ENCODE results near the gene DOK5.
A peak's percentile ranks its signal among the peaks of the same experiment; 100 is the strongest.

The DOK5 gene

DNA sequence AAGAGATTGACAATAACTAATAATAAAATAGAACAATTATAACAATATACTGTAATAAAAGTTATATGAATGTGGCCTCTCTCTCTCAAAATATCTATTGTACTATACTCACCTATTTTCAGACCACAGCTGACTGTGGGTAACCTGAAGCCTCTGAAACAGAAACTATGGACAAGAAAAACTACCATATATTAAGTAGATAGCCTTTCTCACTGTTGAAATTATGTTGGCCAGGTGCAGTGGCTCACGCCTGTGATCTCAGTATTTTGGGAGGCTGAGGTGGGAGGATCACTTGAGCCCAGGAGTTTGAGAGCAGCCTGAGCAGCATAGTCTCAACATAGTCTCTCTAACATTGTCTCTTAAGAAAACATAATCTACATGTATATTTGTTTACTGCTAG is 89.9 kb downstream of the DOK5 start:
- no peak for DNase-seq

- DNase-seq = no peak
Measured at GRCh38 chr20:54566031-54566688, 90.8 kb downstream of the DOK5 start.

DNA sequence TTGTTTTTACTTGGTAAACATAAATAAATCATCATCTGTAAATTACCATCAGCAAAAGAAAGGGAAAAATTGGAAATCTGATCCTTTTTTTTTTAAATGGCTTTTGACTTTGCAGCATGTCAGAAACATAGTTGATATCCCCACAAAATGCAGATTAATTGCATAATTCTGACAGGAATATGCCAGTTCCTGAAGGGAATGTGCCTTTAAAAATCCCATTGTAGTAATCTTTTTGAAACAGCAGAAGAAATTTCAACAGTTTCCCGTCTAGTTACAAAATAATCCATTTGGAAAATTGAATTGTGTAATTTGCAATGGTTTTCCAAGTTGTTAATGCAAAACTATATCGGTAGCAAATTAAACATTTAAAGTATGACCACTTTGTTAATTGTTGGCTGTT is 95.2 kb downstream of the DOK5 start:
- DNase-seq = no peak

- DNase-seq = no peak
Measured at GRCh38 chr20:54572665-54573435, 97.5 kb downstream of the DOK5 start.

DNA sequence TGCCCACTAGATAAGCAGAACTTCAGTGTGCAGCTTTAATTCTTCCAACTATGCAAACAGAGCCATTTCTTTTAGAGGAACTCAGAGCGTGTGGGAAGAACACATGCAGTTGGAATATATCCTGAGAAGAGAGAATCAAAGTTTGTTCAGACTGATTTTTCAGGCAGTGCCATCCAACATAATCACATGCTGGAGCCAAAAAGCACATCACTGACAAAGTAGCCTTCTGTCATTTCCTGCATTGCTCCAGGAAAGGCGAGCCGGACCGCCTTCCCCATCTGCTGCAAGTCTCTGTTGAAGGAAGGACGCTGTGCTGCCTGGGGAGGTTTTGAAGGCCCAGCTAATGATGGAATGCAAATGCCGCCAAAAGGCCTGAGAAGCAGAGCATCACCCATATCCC is 98.4 kb downstream of the DOK5 start:
- no peak for DNase-seq

DNA sequence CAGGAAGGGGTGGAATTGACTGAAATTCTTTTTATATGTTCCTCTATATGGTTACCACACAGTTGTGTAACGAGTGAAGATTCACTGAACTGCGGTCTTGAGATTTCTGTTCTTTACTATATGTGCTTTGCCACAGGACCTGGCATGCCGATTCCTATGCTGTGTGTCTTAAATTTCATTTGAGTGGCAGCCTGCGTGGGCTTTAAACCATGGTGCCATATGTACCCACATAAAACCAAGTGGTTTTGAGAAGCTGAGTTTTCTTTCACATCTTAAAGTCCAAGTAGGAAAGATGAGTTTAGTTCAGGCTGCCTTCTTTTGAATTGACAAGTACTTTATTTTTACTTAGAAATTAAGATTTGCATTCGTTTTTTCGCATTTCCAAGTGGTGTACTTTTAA is 101.1 kb downstream of the DOK5 start:
- DNase-seq = no peak

DNA sequence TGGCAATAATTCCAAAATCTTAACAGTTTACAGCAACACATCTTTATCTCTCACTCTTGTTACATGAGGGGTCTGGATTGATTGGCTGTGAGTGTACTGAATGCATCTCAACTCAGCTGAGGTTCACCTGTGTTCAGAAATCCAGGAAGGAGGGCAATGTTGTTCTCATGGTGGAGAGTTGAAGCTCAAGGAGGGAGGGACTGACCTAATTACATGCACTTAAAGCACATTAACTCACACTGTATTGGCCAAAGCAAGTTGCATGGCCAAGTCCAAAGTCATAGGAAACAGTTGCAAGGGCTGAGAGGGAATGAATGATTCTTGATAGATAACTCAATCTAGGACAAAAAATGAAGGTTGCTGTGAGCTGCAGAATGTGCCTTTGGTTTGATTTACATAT is 102.2 kb downstream of the DOK5 start:
- no peak for DNase-seq

DNA sequence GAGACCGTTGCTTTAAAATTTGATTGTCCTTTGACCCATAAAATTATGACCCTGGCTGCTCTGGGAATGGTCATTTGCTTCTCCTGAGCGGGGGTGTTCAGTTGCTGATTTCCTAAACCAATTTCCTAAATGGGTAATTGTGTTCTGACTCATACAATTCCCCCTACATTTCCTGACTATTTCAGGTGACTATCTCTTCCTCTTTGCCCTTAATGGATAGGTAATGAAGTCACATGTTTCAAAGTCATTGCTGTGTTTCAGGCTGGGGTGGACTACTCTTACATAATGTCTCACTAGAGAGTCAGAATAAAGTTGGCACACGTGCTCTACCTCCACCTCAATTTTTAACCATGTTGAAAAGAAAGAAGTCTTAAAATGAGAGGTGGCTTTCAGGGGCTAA is 109.8 kb downstream of the DOK5 start:
- no peak for DNase-seq

- DNase-seq = no peak
Measured at GRCh38 chr20:54587408-54587807, 112.0 kb downstream of the DOK5 start.

GRCh38 chr20:54589402-54590030 is 114.1 kb downstream of the DOK5 start:
- DNase-seq = no peak

GRCh38 chr20:54590856-54591255 is 115.5 kb downstream of the DOK5 start:
- DNase-seq = no peak

DNA sequence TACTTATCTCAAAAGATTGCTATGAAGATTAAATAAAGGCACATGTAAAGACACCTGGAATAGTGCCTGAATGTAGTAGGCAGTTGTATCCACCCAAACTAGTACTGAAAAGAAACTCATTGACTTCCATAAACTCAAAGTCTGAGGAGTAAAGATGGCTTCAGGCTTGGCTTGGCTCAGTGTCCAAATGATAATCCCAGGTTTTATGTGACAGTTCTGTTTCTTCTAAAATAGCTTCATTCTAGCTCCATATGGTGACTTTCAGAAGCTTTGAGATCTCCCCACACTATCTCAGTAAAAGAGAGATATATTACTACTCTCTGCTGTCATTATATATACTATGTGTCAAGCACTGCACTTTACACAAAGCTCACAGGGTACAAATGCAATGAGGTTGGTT is 121.3 kb downstream of the DOK5 start:
- DNase-seq = no peak

DNA sequence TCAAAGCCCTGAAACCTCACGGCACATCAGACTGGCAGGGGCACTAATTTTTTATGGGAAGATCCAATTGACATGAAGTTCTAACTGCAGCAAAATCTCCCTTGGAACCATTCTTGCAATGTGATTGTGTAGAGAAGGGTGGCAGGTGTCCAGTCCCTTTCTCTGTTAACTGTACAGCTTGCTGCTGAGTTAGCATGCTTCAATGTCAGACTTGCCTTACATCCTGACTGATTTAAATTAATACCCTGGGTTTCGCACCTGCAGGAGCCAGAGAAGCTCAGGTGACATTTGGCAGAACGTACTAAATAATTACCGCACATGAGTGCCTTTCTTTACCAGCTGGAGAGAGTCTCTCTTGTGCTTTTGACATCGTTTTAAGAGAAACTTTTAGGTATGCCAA is 123.0 kb downstream of the DOK5 start:
- DNase-seq = peak; percentile 6

GRCh38 chr20:54600634-54601033 is 125.2 kb downstream of the DOK5 start:
- DNase-seq = no peak

DNA sequence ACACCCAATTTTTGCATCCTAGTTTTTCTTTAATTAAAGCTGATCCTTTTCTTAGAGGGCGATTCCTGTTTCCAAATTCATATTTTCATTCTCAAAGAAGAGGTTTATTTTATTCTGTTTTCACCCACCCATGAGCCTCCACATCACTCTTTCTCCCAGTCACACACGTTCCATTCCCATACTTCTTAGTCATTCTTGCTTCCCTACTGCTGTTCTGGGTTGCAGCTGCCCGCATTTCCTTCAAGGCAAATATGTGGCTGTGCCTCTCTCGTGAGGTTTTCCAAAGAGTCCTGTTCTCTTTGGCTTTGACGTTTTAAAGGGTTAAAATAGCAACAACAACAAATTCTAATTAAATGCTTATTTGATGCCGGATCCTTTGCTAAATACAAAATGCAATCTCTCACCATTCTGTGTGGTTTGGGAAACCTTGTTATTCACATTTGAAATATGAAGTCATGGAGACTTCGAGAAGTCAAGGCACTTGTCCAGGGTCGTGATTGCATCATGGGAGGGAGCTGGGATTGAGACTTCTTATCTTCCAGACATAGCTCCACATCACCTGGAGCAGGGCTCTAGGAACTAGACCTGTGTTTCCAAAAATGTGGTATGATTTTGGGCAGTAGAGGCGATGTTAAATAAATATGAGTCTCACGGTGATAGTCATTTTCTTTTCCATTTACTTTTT is 126.6 kb downstream of the DOK5 start:
- DNase-seq = no peak

DNA sequence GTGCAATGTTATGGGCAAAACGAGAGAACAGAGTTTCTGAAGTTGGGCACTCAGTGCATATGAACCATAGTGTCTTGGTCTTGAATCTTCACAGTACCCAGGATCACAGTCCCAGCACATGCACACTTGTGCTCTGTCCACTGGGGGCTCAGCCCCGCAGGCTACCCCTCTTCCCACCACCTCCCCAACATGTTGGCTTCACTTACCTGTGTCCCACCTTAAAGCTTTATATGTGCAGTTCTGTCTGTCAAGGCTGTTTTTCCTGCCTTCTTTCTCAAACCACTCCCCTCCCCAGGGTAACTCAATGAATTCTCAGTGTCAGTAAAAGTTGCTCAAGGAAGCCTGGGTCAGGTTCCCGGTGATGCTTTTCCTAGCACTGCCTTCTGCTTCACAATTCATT is 129.9 kb downstream of the DOK5 start:
- DNase-seq = no peak

- DNase-seq = no peak
Measured at GRCh38 chr20:54606380-54606779, 131.0 kb downstream of the DOK5 start.

- no peak for DNase-seq
Measured at GRCh38 chr20:54608039-54608745, 132.8 kb downstream of the DOK5 start.

DNA sequence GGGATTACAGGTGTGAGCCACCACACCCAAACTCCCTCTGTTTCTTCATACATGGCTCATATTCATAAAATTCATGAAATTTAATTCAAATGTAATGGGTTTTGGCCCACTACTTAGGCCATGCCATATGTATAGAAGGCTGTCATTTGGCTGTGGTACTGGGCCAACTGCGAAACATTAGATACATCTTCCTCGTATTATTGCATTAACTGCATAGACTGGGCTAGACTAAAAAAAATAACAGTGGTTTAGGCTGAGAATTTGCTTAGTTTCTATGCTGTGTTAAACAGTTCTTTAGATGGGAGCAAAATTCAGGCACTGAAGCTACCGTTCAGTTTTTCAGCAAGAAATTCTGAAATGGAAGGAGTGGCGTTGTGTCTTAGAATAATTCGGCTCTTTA is 133.6 kb downstream of the DOK5 start:
- no peak for DNase-seq

DNA sequence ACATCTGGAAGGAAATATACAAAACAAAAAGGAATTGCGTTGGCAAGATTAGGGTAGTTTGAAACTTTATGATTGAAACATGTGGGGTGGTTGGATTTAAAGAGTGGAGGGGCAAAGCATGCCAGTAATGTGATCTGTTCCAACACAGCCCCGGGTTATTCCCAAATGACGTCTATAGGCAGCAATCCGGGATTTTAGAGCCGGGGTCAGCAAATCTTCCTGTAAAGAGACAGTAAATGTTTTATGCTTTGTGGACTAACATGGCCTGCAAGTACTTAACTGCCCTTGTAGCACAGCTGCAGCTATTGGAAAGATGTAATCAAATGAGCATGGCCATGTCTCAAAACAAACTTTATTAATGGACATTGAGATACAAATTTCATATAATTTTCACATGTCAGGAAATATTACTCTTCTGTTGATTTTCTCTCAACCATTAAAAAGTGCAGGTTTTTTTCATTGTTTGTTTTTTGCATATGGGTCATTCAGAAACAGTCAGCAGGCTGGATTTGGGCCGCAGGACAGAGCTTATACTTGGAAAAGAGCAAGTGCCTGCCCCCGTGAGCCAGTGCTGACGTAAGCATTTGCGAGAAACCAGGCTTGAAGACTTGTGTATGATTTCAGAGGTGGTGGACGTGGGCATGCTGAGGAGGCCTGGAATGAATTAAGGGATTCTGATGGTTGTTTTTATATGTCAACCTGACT is 136.5 kb downstream of the DOK5 start:
- no peak for DNase-seq

- DNase-seq = no peak
Measured at GRCh38 chr20:54618412-54618811, 143.0 kb downstream of the DOK5 start.

DNA sequence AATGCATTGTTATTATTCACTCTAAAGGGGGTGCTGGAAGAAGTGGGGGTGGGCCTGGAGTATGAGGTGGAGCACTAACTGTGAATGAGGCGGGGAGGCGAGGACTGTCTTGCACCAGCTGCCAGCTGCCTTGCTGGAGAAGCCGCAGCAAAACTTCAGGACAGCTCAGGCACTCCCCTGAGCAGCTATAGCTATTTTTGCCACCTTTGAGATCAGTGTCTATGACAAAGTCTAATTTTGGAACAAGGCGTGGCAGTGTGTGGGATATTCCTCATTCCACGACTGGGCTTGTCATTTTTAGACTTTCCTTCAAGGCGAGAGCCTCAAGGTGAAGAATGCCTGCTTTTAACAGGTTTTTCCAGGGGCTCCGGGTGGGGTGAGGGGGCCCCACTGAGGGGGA is 143.8 kb downstream of the DOK5 start:
- no peak for DNase-seq

Measured in NCI-H1105 (cell line).